Peyer's patch (tissue), 4 donors: Measurements from ENCODE around the gene MAP3K9. TPM values are rescaled to one million over a fixed set of nuclear protein-coding genes. Genes with fewer than 3 reads are reported as not detected.

Experiments used
- DNase-seq, 3 donors: peaks; one replicate each; pipeline ENCODE4 v3.0.0-alpha.2; 2017 to 2019
- H3K27ac ChIP-seq, 4 donors: fragments of 200-600 bp; sonication (generic); one replicate each; pipeline ENCODE4 v1.5.1; 2016 to 2019
- H3K27me3 ChIP-seq, 2 donors: fragments of 200-600 bp; sonication (generic); one replicate each; pipeline ENCODE4 v1.5.1; 2019
- H3K36me3 ChIP-seq, 3 donors: fragments of 200-600 bp; sonication (generic); one replicate each; pipeline ENCODE4 v1.5.1; 2016 to 2019
- H3K4me1 ChIP-seq, 4 donors: fragments of 200-600 bp; sonication (generic); one replicate each; pipeline ENCODE4 v1.5.1; 2016 to 2019
- H3K4me3 ChIP-seq, 4 donors: fragments of 200-600 bp; sonication (generic); 1 replicate in 3 of 4; 2 replicates in 1 of 4; pipeline ENCODE4 v1.5.1; 2016 to 2019; ENCODE audit warnings: mild to moderate bottlenecking in 1 of 4
- H3K9me3 ChIP-seq, 4 donors: fragments of 200-600 bp; sonication (generic); one replicate each; pipeline ENCODE4 v1.5.1; 2016 to 2019; ENCODE audit warnings: mild to moderate bottlenecking in 1 of 4
- POLR2A ChIP-seq, 2 donors: fragments of 450-650 bp; IDR thresholded peaks; one replicate each; pipeline ENCODE4 v1.5.1; 2017; ENCODE audit warnings: antibody characterized with exemption in 2 of 2, mild to moderate bottlenecking in 2 of 2, moderate library complexity in 2 of 2
- total RNA-seq, 4 donors: library from RNA; depleted of rRNA; stranded (reverse); fragments of >200 nt; gene quantifications; one replicate each; pipeline ENCODE4 v1.1.0, GENCODE V29; 2016
- TF ChIP-seq, protein P1 (sequence below), 6 experiments: fragments of 450-650 bp in 4 of 6; fragments of 200-600 bp in 2 of 6; sonication (generic) in 1 of 6; IDR thresholded peaks; one replicate each; pipeline ENCODE4 v1.5.1; 2017 to 2019; ENCODE audit warnings: antibody characterized with exemption in 6 of 6, mild to moderate bottlenecking in 3 of 6, moderate library complexity in 1 of 6

The MAP3K9 gene
- total RNA-seq, 4 donors from 2014 or later = 8.6 to 14.0 (median 12.0) TPM

GRCh38 chr14:70833884-70834283, 24.6 kb upstream of the MAP3K9 start:
- Histone ChIP-seq H3K27me3 (no peaks in the 10 kb centered on the region), H3K9me3 (no peaks in the 10 kb centered on the region), H3K4me1 (peaks cover 0 to 9% (median 0%) of the 10 kb centered on the region in 4 donors), H3K27ac (no peak overlapping the region), H3K36me3 (no peaks in the 10 kb centered on the region), H3K4me3 (no peak overlapping the region)
- no peak for DNase-seq
- TF ChIP-seq, protein P1, sequence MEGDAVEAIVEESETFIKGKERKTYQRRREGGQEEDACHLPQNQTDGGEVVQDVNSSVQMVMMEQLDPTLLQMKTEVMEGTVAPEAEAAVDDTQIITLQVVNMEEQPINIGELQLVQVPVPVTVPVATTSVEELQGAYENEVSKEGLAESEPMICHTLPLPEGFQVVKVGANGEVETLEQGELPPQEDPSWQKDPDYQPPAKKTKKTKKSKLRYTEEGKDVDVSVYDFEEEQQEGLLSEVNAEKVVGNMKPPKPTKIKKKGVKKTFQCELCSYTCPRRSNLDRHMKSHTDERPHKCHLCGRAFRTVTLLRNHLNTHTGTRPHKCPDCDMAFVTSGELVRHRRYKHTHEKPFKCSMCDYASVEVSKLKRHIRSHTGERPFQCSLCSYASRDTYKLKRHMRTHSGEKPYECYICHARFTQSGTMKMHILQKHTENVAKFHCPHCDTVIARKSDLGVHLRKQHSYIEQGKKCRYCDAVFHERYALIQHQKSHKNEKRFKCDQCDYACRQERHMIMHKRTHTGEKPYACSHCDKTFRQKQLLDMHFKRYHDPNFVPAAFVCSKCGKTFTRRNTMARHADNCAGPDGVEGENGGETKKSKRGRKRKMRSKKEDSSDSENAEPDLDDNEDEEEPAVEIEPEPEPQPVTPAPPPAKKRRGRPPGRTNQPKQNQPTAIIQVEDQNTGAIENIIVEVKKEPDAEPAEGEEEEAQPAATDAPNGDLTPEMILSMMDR (IDR thresholded peaks at IDR 0.05) = no peak
- no peak for TF ChIP-seq POLR2A (IDR thresholded peaks at IDR 0.05)

- H3K27me3 ChIP-seq = no peaks in the 10 kb centered on the region
- peaks cover 0 to 12% (median 0%) of the 10 kb centered on the region in 4 donors for H3K4me1 ChIP-seq
- DNase-seq = no peak
- H3K9me3 ChIP-seq = no peaks in the 10 kb centered on the region
- no peak overlapping the region for H3K4me3 ChIP-seq
- TF ChIP-seq, protein P1 (IDR thresholded peaks at IDR 0.05) = no peak
- no peak for TF ChIP-seq POLR2A (IDR thresholded peaks at IDR 0.05)
- H3K36me3 ChIP-seq = no peaks in the 10 kb centered on the region
- no peak overlapping the region for H3K27ac ChIP-seq
Measured at GRCh38 chr14:70832561-70833305, 23.4 kb upstream of the MAP3K9 start.

- H3K36me3 ChIP-seq = no peaks in the 10 kb centered on the region
- no peaks in the 10 kb centered on the region for H3K9me3 ChIP-seq
- DNase-seq = no peak
- no peak overlapping the region for H3K27ac ChIP-seq
- H3K4me1 ChIP-seq = peaks cover 0 to 10% (median 0%) of the 10 kb centered on the region in 4 donors
- no peak overlapping the region for H3K4me3 ChIP-seq
- TF ChIP-seq, protein P1 (IDR thresholded peaks at IDR 0.05) = no peak
- no peak for TF ChIP-seq POLR2A (IDR thresholded peaks at IDR 0.05)
- H3K27me3 ChIP-seq = no peaks in the 10 kb centered on the region
Measured at GRCh38 chr14:70830998-70831781, 21.9 kb upstream of the MAP3K9 start.

- TF ChIP-seq POLR2A (IDR thresholded peaks at IDR 0.05) = no peak
- TF ChIP-seq, protein P1 (IDR thresholded peaks at IDR 0.05) = no peak
- Histone ChIP-seq H3K4me3 (no peak overlapping the region), H3K9me3 (no peaks in the 10 kb centered on the region), H3K27me3 (no peaks in the 10 kb centered on the region), H3K36me3 (no peaks in the 10 kb centered on the region), H3K27ac (peak overlapping the region in 1 of 4 donors; percentile 19), H3K4me1 (peaks cover 0 to 12% (median 0%) of the 10 kb centered on the region in 4 donors)
- no peak for DNase-seq
Measured at GRCh38 chr14:70828188-70828587, 18.9 kb upstream of the MAP3K9 start.

GRCh38 chr14:70827752-70828151, 18.4 kb upstream of the MAP3K9 start:
- peak in 2 of 3 donors; percentile 83 to 85 for DNase-seq
- no peak for TF ChIP-seq POLR2A (IDR thresholded peaks at IDR 0.05)
- TF ChIP-seq, protein P1 (IDR thresholded peaks at IDR 0.05) = no peak
- peaks cover 0 to 16% (median 1%) of the 10 kb centered on the region in 4 donors for H3K4me1 ChIP-seq

More at GRCh38 chr14:70827752-70828151, 18.4 kb upstream of the MAP3K9 start:
- Histone ChIP-seq H3K9me3 (no peaks in the 10 kb centered on the region), H3K27me3 (no peaks in the 10 kb centered on the region), H3K36me3 (no peaks in the 10 kb centered on the region), H3K27ac (peak overlapping the region in 2 of 4 donors; percentile 51 to 74), H3K4me3 (no peak overlapping the region)
